ENCODE data around the gene PDE6D.

The PDE6D gene

DNA sequence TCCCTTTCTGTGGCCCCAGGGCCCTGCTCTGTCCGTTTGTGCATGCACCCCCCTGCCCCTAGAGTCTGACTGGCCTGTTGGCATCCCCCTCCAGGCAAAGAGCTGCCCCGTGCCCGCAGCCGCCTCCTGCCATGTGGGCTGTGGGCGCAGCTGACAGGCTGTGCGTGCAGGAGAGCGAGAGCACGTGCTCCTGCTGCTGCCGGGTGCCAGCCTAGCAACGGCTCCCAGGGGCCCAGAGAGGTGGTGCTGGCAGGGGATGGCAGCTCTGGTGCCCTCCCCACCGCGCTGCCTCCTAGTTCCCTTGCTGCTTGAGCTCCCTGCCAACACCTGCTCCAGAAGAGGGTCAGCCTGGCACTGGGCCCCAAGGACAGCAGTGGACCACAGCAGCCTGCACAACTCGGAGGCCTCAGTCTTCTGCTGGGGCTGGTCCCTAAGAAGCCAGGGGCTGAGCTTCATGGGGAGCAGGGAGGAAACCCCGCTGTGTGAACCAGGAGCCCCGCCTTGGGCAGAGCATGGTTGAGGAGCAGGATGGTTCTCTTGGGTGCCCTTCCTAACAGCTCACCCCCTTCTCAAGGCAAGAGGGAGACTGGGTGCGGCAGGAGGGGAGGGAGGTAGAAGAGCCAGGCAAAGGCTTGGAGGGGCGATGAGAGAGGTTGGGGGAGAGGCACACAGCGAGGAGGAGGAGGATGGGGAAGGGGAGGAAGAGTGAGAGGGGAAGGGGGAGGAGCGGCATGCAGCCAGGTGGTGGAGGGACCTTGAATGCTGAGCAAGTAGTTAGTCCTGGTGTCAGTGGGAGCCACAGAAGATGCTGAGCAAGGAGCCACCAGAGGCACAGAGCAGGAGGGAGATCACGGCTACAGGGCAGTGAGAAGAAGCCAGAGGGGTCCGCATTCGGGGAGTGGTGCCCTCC lies 96.5 kb downstream of the PDE6D start:
- in situ Hi-C loops (cut with HindIII; ENCODE audit: low sequenced_read_pairs): loop anchor here (5.0 kb wide), 1 partner anchor 63 kb away; no protein-coding TSS in a partner anchor

GRCh38 chr2:231683292-231684235 lies 97.5 kb downstream of the PDE6D start:
- in situ Hi-C loops (cut with HindIII; ENCODE audit: low sequenced_read_pairs): loop anchor here (5.0 kb wide), 1 partner anchor 64 kb away; no protein-coding TSS in a partner anchor

DNA sequence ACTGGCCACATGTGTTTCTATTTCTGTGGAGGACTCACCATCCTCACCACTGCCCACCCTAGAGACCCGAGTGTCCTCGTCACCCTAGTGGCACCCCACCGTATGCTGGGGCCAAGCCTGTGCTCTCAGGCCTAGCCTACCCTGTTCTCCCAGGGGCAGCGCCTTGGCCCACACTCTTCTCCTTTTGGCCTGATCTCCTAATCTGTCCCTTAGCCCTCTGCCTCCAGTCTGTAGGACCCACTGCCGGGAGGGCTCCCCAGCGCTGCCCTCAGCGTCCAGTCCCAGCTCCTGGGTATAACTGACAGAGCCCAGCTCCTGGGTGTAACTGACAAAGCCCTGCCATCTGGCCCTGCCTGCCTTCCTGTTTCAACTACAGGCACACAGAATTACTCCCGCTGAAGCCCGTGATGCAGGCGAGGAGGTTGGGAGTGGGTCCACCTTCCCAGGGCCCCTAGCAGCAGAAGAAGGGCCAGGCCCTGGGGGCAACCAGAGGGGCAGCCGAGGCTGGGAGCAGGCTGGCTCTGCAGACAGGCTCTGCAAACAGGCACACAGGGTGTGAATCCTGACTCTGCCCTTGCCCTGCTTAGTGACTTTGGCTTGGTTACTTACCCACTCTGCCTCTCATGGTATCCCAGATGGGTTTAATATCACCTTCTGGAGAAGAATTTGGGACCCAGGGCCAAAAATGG lies 98.3 kb downstream of the PDE6D start:
- in situ Hi-C loops (cut with HindIII; ENCODE audit: low sequenced_read_pairs): loop anchor here (5.0 kb wide), 1 partner anchor 65 kb away; no protein-coding TSS in a partner anchor
